HG02885 (cell line): ENCODE data around the gene LGALSL.
A peak's percentile ranks its signal among the peaks of the same experiment; 100 is the strongest.

Experiments
- ATAC-seq: cut with Tn5 transposase; IDR thresholded peaks from one replicate; pipeline ENCODE4 v1.9.1; 2021; ENCODE audit warnings: mild to moderate bottlenecking; ENCODE audit not compliant: unreplicated experiment, poor library complexity

Gene LGALSL

GRCh38 chr2:64453770-64454385 is at the start of gene LGALSL:
Gene LGALSL, plus strand, starts transcription at chr2:64454162. Its CDS starts 384 bp downstream, at chr2:64454546.
- peak; percentile 75 for ATAC-seq

DNA sequence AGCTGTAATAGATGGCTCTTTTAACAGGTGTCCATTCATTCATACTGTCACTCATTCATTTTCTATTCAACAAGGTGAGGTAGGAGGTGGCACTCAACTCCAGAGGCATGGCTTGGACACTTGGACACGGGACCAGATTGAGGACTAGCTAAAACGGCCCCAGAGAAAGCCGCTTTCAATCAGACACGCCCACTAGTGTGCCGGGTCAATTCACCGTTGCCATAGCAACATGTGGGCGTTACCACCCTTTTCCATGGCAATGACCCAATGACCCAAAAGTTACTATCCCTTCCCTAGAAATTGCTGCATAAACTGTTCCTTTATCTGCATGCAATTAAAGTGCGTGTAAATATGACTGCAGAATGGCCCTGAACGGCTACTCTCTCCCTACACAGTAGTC is 49.2 kb upstream of the LGALSL start:
- no peak for ATAC-seq

DNA sequence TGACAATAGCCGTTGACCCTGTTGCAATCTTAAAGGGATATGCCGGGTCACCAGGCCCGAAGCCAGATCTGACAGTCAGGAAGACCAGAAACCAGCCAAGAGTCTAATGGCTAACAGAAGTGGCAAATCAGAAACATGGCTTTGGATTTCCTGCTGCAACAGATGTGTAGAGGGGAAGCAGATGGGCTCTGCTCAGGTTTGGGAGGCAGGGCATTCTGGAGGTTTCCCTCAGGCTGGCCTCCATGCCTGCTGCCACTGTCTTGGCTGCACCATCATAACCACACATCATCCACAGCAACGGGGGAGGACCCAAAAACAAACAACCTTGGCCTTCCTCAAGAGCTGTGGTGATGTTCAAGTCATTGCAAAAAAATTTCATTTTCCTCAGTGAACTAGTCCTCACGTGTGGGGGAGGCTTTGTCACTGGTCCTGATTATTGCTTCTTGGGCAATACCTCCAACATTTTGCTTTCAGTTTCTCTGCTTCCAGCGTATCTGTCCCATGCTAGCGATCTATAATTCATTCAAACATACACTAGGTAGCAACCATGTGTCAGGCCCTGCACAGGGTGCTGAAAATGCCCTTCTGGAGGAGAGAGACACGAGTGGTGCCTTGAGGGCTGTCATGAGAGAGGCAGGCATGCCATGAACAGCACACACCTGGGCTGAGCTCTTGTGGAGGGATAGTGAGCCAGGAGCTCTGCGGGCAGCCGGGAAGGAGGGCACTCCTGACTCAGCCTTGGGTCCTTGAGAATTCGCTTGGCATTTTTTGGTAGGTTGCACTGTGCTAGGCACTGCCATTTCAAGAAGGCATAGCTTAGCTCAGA is 48.2 kb upstream of the LGALSL start:
- ATAC-seq = no peak

DNA sequence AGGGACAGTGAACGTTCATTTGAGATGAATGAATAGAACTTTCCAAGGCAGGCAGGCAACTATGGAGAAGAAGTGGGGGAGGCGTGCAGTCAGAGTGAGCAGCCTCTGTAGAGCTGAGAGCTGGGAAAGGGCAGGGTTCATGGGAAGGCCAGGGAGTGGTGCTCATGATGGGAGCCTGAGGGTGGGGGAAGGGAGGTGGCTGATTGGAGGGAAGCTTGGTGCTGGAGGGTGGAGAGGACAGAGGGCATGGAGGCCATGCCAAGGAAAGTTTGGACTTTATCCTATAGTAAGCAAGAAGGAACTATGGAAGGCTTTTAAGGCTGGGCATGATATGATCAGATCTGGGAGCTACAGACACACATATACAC is 47.6 kb upstream of the LGALSL start:
- no peak for ATAC-seq

DNA sequence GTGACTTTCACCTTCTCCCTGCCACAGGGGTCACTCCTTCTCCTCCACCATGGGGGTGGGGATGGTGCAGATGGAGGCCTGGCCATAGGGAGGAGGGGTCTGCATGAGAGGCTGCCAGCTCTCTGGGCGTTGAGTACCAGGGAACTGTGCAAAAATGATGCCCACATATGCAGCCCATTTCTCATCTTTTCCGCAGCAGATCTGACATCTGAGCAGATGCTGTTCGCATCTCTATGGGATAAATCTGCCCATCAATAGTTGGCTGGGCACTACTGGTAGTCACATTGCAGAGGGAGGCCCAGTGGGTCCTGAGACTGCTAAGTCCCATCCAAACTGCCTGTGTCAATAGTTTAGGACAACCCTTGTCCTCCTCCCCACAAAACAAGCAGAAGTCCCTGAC is 45.9 kb upstream of the LGALSL start:
- ATAC-seq = no peak

DNA sequence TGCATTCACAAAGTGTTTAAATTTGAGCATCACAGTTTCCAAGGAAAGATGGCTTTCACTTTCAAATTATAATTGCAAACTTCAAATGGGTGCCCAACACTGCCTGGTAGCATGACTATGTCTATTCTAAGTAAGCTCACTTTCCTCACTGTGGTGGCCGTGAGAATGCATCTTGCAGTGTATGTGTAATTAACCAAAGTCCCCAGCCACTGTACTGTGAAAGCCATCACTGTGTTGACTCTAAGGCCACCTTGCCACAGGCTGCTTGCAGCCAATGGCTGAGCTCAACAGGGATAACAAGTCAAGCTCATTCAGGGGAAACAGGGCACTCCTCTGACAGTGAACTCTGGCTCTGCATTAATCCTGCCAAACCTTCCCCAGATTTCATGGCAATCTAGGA is 43.3 kb upstream of the LGALSL start:
- no peak for ATAC-seq

DNA sequence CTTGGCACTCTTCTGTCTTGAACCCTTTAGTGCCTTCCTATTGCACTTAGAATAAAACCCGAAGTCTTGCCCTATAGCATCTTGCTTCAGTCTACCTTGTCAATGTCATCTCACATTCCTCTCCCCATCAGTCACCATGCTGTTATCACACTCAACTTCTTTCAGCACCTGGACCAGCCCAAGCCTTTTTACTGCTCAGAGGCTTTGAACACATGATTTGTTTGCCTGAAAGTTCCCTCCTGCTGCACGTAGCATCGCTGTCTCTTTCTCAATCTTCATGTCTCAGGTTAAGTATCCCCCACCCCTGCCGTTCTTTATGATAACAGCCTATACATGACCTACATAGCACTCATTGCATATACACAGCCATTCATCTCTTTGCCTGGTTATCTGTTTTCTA is 41.3 kb upstream of the LGALSL start:
- ATAC-seq = no peak

- no peak for ATAC-seq
Observed at GRCh38 chr2:64414736-64415435, 39.1 kb upstream of the LGALSL start.

GRCh38 chr2:64417624-64418023 is 36.3 kb upstream of the LGALSL start:
- no peak for ATAC-seq

GRCh38 chr2:64419596-64420165 is 34.3 kb upstream of the LGALSL start:
- ATAC-seq = no peak

GRCh38 chr2:64420677-64421076 is 33.3 kb upstream of the LGALSL start:
- no peak for ATAC-seq

- no peak for ATAC-seq
Observed at GRCh38 chr2:64421201-64421600, 32.8 kb upstream of the LGALSL start.

GRCh38 chr2:64422466-64422865 is 31.5 kb upstream of the LGALSL start:
- no peak for ATAC-seq

DNA sequence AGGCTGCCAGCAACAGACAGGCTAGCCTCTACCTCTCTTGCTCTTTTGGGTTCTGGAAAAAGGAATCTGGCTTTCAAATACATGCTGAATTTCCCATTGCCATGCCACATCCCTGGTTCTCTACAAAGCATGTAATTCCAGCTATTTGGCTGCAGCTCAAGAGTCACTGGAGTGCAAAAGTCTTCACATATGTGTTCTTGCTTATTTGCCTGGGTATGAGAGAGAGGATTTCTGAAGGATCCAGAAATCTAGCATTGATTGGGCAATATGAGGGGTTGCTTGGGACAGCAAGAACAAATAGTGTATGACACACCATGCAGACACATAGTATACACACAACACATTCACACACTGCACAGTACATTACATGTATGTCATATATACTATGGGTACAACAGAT is 30.7 kb upstream of the LGALSL start:
- no peak for ATAC-seq

DNA sequence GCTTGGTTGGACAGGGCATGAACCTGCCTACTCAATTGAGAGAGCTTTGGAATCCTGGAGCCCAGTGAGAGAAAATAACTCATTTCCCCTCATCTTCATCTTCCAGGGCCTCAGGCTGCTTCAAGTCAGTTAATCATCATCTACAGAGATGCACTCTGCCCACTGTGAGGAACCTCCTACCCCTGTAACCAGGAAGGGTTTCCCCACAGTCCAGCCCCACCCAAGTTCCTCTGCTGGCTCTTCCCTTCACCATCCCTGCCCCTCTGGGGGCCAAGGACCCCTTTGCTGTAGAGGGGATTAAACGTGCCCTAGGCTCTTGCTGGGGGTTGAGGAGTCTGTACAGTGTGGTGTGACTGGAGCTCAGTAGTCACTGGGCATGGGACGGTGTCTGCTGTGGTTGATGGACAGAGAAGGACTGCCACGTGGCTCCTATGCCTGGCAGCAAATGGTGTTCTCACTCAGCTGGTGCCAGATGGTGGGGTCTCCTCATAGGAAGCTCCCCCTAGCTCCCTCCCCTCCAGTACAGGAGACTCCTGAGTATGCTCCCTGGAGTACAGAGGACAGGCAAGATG is 29.5 kb upstream of the LGALSL start:
- ATAC-seq = no peak

- no peak for ATAC-seq
Observed at GRCh38 chr2:64426183-64426952, 27.6 kb upstream of the LGALSL start.

- ATAC-seq = no peak
Observed at GRCh38 chr2:64434039-64434657, 19.8 kb upstream of the LGALSL start.

DNA sequence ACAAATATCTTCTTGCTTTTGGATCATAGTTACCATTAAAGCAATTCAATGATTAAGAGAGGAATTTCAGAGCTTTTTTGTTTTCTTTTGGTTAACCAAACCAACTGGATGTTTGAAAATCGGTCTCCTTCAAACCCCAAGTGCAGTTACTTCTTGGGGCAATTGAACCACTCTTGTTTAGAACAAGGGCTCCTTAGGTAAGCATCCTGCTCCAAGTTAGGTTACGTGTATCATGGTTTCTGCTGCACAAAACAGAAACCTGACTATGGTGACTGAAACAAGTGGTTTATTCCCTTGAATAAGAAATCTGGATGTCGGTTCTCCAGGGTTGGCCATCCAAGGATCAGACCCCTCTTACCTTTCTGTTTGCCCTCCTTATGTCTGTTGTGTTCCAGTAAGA is 16.1 kb upstream of the LGALSL start:
- ATAC-seq = no peak

GRCh38 chr2:64439194-64439593 is 14.8 kb upstream of the LGALSL start:
- no peak for ATAC-seq

GRCh38 chr2:64440843-64441242 is 13.1 kb upstream of the LGALSL start:
- ATAC-seq = no peak
